Brain microvascular endothelial cell (primary cell): ENCODE data around the gene KLHL29.

Experiments used
- DNase-seq: peaks from one replicate; pipeline ENCODE4 v3.0.0-alpha.2; 2020
- H3K27ac ChIP-seq: fragments of 250-450 bp; sonication (Bioruptor Pico); 2 replicates; pipeline ENCODE4 v1.5.1; 2020; ENCODE audit warnings: mild to moderate bottlenecking, moderate library complexity
- H3K27me3 ChIP-seq: fragments of 250-450 bp; sonication (Bioruptor Pico); replicated peaks from 2 replicates; pipeline ENCODE4 v1.5.1; 2020; ENCODE audit warnings: mild to moderate bottlenecking
- H3K36me3 ChIP-seq: fragments of 250-450 bp; sonication (Bioruptor Pico); replicated peaks from 2 replicates; pipeline ENCODE4 v1.5.1; 2020; ENCODE audit warnings: mild to moderate bottlenecking
- H3K4me3 ChIP-seq: 2 replicates; pipeline ENCODE4 v1.5.1; 2011; ENCODE audit warnings: low read depth, mild to moderate bottlenecking, control low read depth, low read length, moderate library complexity
- CTCF ChIP-seq: IDR thresholded peaks from 2 replicates; pipeline ENCODE4 v1.5.1; 2011; ENCODE audit warnings: low read depth, mild to moderate bottlenecking, moderate library complexity, low read length, control low read depth, inconsistent platforms; ENCODE audit errors: missing control alignments
- in situ Hi-C: cut with HindIII; loops from 2 replicates; pipeline ENCODE4 v1.10.0; 2017; ENCODE audit warnings: low sequenced_read_pairs, low pct_ligation_motif_present

KLHL29 gene

GRCh38 chr2:23661276-23662050 is 276.5 kb downstream of the KLHL29 start:
- no peak for DNase-seq
- no peak overlapping the region for H3K27ac ChIP-seq
- H3K4me3 ChIP-seq, result no peak overlapping the region
- H3K36me3 ChIP-seq, result no peaks in the 10 kb centered on the region
- TF ChIP-seq CTCF, result no peak
- no peaks in the 10 kb centered on the region for H3K27me3 ChIP-seq
- in situ Hi-C loops, result no loop called here

- H3K4me3 ChIP-seq, result no peak overlapping the region
- H3K36me3 ChIP-seq, result no peaks in the 10 kb centered on the region
- no peak overlapping the region for H3K27ac ChIP-seq
- no peak for DNase-seq
- H3K27me3 ChIP-seq, result no peaks in the 10 kb centered on the region
- in situ Hi-C loops, result no loop called here
- no peak for TF ChIP-seq CTCF
These were observed 277.5 kb downstream of the KLHL29 start for GRCh38 chr2:23662466-23662865.

DNA sequence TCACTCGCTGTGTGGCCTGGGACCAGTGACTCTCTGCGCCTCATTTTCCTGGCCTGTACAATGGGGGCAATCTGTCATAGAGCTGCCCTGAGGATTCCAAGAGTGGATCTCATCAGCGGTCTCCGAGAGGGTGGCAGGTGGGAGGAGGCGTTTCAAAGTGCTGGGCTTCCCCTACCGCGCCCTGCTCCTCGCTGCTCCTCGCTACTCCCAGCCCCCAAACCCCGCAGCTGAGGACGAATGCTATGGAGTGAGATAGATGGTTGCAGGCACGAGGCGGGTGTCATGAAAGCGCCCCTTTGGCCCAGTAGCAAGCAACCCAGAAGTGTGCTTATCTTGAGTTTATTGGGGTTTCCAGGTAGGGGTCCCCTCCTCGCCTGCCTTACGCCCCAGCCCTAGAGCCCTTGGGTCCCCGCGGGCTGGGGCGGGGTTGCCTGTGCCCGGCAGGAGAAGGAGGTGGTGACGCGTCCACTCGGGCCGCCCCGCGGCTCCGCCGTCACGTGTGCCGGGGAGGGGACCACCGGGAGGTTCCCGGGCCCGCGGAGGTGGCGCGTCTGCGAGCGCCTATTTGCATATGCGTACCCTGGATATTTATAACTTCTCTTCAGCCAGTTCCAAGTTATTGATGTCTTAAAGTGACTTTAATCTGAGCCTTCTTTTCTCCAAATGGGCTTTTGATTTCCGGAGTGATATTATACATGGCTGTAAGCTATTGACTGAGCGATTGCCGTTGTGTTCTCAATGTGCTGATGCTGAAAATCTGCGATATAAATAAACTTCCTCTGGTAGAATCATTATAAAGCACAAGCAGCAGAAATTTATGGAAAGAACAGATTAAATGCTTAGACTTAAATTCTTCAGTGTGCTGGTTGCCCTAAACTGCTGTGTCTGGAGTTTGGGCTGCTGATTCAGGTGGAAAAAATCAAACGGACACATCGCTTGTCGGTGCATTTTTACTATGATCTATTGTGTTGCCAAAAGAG is 278.3 kb downstream of the KLHL29 start:
- H3K27ac ChIP-seq, result no peak overlapping the region
- no peak overlapping the region for H3K4me3 ChIP-seq
- no peak for TF ChIP-seq CTCF
- in situ Hi-C loops, result no loop called here
- no peak for DNase-seq
- no peaks in the 10 kb centered on the region for H3K27me3 ChIP-seq
- H3K36me3 ChIP-seq, result no peaks in the 10 kb centered on the region

- in situ Hi-C loops, result no loop called here
These were observed 279.2 kb downstream of the KLHL29 start for GRCh38 chr2:23664066-23664788.

More at GRCh38 chr2:23664066-23664788, 279.2 kb downstream of the KLHL29 start:
- Histone ChIP-seq H3K27me3 (no peaks in the 10 kb centered on the region), H3K36me3 (no peaks in the 10 kb centered on the region), H3K27ac (no peak overlapping the region), H3K4me3 (no peak overlapping the region)
- DNase-seq, result no peak
- no peak for TF ChIP-seq CTCF
